T-helper 1 cell treated with Interleukin-12 subunit alpha and Interleukin-12 subunit beta and Interleukin-4 antibody, amounts not matched to agents 30 μg/mL and 1 μg/mL, for 36 hours (primary cell): ENCODE data around the gene NPNT.

Experiments
- H3K27ac Mint-ChIP-seq: one replicate; pipeline ENCODE4 v1.8.0; 2021; ENCODE audit warnings: mild to moderate bottlenecking, mixed read lengths
- H3K27me3 Mint-ChIP-seq: one replicate; pipeline ENCODE4 v1.8.0; 2021; ENCODE audit warnings: low read depth, mixed read lengths
- H3K36me3 Mint-ChIP-seq: one replicate; pipeline ENCODE4 v1.8.0; 2021; ENCODE audit warnings: low read depth, mixed read lengths
- H3K4me1 Mint-ChIP-seq: one replicate; pipeline ENCODE4 v1.8.0; 2021; ENCODE audit warnings: low read depth, mixed read lengths
- H3K4me3 Mint-ChIP-seq: one replicate; pipeline ENCODE4 v1.8.0; 2021; ENCODE audit warnings: mild to moderate bottlenecking, moderate library complexity, mixed read lengths
- H3K9me3 Mint-ChIP-seq: one replicate; pipeline ENCODE4 v1.8.0; 2021; ENCODE audit warnings: mixed read lengths

Gene NPNT

DNA sequence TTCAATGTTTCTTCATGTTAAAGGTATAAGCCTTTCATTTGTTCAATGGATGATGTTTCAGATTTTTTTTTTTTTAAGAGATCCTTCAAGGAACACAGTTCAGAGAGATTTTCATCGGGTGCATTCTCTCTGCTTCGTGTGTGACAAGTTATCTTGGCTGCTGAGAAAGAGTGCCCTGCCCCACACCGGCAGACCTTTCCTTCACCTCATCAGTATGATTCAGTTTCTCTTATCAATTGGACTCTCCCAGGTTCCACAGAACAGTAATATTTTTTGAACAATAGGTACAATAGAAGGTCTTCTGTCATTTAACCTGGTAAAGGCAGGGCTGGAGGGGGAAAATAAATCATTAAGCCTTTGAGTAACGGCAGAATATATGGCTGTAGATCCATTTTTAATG lies 75.8 kb downstream of the NPNT start:
- Mint-ChIP-seq H3K4me1 (no peaks in the 10 kb centered on the region), H3K4me3 (no peak overlapping the region), H3K36me3 (no peaks in the 10 kb centered on the region), H3K27me3 (no peaks in the 10 kb centered on the region), H3K9me3 (no peaks in the 10 kb centered on the region), H3K27ac (no peak overlapping the region)

DNA sequence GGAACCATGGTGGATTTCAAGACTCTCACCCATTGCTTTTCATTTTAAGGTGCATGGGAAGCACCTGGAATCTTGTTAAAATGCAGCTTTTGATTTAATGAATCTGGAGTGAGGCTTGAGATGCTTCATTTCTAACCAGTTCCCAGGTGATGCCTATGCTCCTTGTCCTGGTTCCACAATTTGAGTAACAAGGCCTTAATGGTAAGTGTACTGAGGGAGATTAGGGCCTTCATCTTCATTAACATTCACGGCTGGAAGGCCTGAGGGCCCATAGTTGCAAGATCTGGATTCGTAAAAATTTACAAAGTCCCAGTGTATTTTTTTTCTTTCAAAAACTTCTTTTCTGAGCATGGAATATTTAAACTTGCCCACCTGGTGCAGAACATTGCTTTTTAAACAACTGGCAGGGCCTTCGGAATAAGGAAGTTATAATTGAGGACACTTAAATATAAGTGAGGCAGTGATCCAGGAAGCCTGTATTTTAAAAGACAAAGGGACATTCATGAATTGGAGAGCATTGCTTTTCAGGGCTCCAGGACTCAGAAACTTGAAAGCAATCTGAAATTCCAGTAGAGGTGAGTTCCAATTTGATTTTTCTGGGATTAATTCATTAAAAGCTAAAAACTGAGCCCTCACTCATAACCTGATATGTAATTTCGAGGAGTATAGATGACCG lies 77.8 kb downstream of the NPNT start:
- Mint-ChIP-seq H3K9me3 (no peaks in the 10 kb centered on the region), H3K27me3 (no peaks in the 10 kb centered on the region), H3K4me3 (no peak overlapping the region), H3K36me3 (no peaks in the 10 kb centered on the region), H3K27ac (no peak overlapping the region), H3K4me1 (no peaks in the 10 kb centered on the region)

DNA sequence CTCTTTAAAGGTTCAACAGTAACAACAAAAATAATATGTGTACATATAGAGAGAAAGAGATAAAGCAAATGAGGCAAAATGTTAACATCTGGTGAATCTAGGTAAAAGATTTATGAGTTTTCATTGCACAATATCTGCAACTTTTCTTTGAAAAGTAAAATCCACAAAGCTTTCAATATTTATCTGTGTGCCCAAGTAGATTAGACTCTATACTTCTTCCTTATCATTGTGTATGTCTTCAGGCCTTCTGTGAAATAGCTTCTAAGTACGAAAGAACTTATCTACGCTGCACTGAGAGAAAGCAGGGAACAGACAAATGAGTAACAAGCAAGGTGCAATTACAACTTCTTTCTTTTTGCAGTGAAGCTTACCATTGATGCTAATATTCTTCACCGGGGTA lies 81.6 kb downstream of the NPNT start:
- no peaks in the 10 kb centered on the region for H3K27me3 Mint-ChIP-seq
- H3K4me3 Mint-ChIP-seq, result no peak overlapping the region
- H3K27ac Mint-ChIP-seq, result no peak overlapping the region
- H3K4me1 Mint-ChIP-seq, result no peaks in the 10 kb centered on the region
- H3K36me3 Mint-ChIP-seq, result no peaks in the 10 kb centered on the region
- no peaks in the 10 kb centered on the region for H3K9me3 Mint-ChIP-seq

DNA sequence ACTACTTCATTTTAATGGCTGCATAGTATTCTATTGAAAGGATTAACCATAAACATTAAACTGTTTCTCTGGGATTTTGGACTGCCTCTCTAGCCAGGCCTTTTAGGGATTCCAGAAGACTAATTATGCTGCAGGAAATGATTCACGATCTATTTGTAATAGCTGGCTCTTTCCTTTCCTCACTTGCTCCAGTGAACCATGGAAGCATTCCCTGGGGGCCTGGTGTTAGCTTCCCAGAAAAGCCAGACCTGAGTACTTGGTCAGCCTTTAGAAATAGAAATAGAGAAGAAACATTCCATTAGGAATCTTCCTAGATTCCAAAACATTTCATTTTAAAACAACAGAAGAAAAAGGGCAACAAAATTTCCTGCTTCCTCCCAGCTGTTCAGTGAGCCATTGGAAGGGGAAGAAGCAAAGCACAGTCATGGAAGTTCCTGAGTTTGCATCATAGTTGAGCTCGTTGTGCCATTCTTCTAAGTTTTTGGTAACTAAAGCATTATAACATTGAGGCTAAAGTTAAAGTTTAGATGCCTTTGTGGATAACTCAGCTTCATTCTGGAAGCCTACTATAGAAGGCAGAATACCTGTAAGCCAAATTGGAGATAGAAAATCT lies 83.5 kb downstream of the NPNT start:
- H3K36me3 Mint-ChIP-seq, result no peaks in the 10 kb centered on the region
- H3K27me3 Mint-ChIP-seq, result no peaks in the 10 kb centered on the region
- no peaks in the 10 kb centered on the region for H3K4me1 Mint-ChIP-seq

DNA sequence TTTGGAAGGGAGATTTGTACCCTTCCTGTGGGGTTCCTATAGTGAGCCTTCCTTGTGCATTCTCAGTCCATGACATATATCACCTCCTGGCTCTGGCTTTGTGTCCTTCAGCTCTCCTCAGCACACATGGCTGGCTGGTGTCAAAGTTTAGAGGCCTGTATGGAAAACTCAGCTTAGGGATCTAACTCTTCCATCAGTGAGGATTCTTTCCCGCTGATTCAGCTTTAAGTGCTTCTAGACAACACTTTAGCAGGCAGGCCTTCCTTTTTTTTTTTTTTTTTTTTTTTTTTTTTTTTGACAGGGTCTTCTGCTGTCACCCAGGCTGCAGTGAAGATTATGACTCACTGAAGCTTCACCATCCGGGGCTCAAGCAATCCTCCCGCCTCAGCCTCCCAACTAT lies 84.2 kb downstream of the NPNT start:
- Mint-ChIP-seq H3K4me1 (no peaks in the 10 kb centered on the region), H3K9me3 (no peaks in the 10 kb centered on the region), H3K27me3 (no peaks in the 10 kb centered on the region), H3K27ac (no peak overlapping the region), H3K4me3 (no peak overlapping the region), H3K36me3 (no peaks in the 10 kb centered on the region)

More for the DNA sequence above, 83.5 kb downstream of the NPNT start:
- H3K9me3 Mint-ChIP-seq, result no peaks in the 10 kb centered on the region
- no peak overlapping the region for H3K4me3 Mint-ChIP-seq
- no peak overlapping the region for H3K27ac Mint-ChIP-seq

DNA sequence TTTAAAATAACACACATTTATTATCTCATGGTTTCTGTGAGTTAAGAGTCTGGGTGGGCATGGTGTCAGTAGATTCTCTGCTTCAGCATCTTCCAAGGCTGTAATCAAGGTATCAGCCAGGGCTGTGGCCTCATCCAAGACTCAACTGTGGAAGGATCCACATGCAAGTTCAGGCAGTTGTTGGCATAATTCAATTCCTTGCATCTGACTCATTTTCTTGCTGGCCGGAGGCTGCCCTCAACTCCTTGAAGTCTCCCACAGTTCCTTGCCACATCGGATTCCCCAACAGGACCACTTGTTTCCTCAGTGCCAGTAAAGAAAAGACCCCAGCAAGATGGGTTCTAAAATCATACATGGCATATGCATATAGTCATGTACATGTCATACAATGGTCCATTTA lies 93.4 kb downstream of the NPNT start:
- no peaks in the 10 kb centered on the region for H3K4me1 Mint-ChIP-seq
- H3K27ac Mint-ChIP-seq, result no peak overlapping the region
- H3K9me3 Mint-ChIP-seq, result no peaks in the 10 kb centered on the region
- H3K27me3 Mint-ChIP-seq, result no peaks in the 10 kb centered on the region
- no peaks in the 10 kb centered on the region for H3K36me3 Mint-ChIP-seq
- no peak overlapping the region for H3K4me3 Mint-ChIP-seq

DNA sequence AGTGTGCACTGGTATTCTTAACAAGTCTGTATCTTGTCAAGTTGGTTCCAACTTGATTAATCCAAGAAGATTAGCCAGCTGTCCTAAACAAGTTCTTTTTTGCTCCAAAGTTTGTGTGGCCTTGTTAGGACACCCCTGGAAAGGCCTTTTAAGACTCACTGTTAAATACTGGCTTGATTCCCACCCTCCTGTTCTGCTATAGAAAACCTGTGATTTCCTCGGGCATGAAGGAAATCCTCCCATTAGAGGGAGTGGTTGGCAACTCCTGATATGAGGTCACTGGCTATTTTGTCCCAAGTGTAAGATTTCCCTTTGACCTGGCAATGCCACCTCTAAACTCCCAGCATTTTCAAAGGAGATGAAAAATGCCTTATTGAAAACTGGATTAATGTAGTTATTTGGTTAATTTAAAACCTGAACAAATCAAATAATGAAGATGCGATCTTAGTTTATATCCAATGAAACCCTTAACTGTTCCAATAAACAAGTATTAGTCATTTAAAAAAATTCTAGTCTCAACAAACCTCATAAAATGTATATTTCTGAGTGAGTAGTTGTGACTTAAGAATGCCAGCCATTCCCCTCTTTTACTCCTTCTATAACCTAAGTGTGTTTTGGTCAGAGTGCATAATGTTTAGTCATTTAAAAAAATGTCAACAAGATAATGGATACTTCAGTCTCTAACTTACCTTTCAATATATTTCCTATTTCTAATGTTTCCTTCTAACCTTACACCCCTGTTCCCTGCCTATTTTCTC lies 94.4 kb downstream of the NPNT start:
- Mint-ChIP-seq H3K4me1 (no peaks in the 10 kb centered on the region), H3K27me3 (no peaks in the 10 kb centered on the region), H3K4me3 (no peak overlapping the region), H3K36me3 (no peaks in the 10 kb centered on the region), H3K9me3 (no peaks in the 10 kb centered on the region), H3K27ac (no peak overlapping the region)

DNA sequence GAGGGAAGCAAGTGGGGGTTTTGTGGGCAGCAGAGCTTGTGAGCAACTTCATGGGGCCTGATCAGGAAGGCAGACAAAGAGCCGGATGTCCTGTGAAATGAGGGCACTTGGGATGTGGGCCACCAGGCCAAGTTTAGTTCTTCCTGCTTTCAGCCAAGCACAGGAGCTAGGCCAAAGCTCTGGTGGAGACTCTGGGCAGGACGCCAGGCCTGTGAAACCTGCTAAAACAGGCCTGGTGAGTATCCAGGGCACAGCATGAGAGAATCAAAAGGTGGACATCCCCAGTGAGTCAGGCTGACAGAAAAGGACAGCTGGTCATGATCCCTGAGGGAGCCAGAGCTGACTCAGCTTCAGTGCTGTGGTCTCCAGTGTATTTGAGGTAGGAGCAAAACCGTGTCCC lies 95.7 kb downstream of the NPNT start:
- H3K4me1 Mint-ChIP-seq, result no peaks in the 10 kb centered on the region
- H3K36me3 Mint-ChIP-seq, result no peaks in the 10 kb centered on the region
- no peak overlapping the region for H3K27ac Mint-ChIP-seq
- no peaks in the 10 kb centered on the region for H3K9me3 Mint-ChIP-seq
- no peaks in the 10 kb centered on the region for H3K27me3 Mint-ChIP-seq
- no peak overlapping the region for H3K4me3 Mint-ChIP-seq

DNA sequence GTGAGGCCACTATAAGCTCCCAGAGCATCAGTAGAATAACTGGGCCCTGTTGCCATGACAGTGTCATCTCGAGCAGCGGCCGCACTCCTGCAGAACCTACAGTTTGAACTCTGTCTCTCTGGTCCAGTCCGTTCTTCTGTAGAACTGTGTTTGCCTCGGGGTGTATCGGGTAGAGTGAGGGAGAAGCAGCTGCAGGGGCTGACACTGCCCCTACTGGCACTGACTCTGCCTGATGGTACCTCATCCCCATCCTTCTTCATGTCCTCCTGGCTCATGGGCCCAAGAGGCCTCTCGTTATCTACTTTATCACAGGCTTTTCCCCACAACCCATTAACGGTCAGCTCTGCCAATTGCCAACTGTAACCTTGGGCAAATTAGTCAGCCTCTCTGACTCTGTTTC lies 96.5 kb downstream of the NPNT start:
- H3K4me1 Mint-ChIP-seq, result no peaks in the 10 kb centered on the region

DNA sequence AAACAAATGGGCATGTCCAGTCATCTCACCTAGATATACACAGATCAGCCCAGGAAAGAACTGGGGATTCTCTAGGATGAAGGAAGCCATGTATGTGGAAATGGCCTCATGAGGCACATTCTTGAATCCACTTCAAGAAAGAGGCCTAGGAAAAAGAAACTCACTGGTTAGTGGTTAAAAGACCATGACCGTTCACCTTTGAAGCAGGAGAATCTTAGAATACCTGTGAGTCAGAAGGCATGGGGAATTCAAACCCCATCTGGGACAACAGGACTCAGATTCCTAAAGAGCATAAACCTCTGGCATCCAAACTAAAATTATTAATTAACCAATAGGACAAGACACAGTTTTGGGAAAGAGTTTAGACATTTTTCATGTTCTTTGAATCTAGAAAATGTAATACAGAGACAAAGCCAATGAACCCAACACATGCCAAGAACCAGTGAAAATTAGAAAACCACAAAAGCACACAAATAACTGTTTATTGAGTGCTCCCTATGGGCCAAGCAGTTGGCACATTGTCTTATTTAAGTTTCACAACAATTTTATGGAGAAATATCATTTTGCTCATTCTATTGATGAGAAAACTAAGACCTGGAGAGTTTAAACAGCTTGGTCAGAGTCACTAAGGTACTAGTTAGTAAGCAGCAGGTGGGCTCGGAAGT lies 97.5 kb downstream of the NPNT start:
- H3K36me3 Mint-ChIP-seq, result no peaks in the 10 kb centered on the region
- no peak overlapping the region for H3K4me3 Mint-ChIP-seq
- H3K27ac Mint-ChIP-seq, result no peak overlapping the region
- H3K4me1 Mint-ChIP-seq, result no peaks in the 10 kb centered on the region
- H3K9me3 Mint-ChIP-seq, result no peaks in the 10 kb centered on the region
- no peaks in the 10 kb centered on the region for H3K27me3 Mint-ChIP-seq

More for the DNA sequence above, 96.5 kb downstream of the NPNT start:
- Mint-ChIP-seq H3K4me3 (no peak overlapping the region), H3K27ac (no peak overlapping the region), H3K9me3 (no peaks in the 10 kb centered on the region), H3K36me3 (no peaks in the 10 kb centered on the region), H3K27me3 (no peaks in the 10 kb centered on the region)

DNA sequence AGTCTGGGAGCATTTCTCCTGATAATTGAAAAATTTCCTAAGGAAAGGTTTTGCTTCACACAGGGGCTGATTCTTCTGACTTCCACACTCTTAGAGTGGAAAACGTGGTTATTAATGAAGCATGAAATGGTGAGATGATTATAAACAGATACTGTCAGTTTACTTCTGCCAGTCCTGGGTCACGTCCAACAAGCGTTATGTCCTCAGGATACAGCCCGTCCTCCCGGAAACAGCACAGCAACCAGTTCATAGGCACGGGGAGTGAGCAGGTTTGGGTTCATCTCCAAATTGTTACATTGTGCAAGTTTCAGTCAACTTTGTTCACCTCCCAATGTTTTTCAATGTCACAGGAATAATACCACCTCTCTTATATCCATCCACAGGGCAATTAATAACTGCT lies 98.8 kb downstream of the NPNT start:
- H3K4me1 Mint-ChIP-seq, result no peaks in the 10 kb centered on the region
- H3K27ac Mint-ChIP-seq, result no peak overlapping the region
- H3K36me3 Mint-ChIP-seq, result no peaks in the 10 kb centered on the region
- H3K9me3 Mint-ChIP-seq, result no peaks in the 10 kb centered on the region
- H3K27me3 Mint-ChIP-seq, result no peaks in the 10 kb centered on the region
- no peak overlapping the region for H3K4me3 Mint-ChIP-seq

DNA sequence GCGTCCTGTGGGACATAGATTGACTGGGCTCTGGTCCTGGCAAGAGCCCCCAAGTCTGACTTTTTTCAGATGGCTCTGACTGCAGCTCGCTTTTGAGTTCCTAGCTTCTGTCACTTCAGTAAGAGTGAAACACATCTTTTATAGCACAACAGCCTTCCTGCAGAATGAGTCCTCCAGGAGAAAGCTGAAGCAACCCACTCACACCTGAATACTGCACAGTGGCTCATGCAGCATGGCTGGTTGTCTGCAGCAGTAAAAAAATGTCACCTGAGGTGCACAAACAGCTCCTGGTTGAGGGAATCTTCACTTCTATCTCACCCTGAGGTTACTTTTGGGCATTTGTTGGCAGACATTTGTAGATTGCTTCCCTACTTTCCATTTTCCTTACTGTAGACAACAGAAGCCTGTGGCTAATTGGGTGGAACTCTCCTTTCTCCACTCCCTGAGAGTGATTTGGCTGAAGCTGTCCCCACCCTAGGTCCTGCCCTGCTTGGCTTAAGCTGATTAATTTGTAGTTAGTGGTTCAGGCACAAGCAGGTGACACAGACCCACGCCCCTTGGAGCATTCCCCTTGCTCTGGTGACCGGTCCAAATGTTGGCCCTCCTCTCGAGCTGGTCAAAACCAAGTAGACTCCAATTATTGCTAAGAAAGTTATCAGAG lies 99.7 kb downstream of the NPNT start:
- Mint-ChIP-seq H3K4me1 (no peaks in the 10 kb centered on the region), H3K36me3 (no peaks in the 10 kb centered on the region), H3K4me3 (no peak overlapping the region), H3K27ac (no peak overlapping the region), H3K27me3 (no peaks in the 10 kb centered on the region), H3K9me3 (no peaks in the 10 kb centered on the region)

DNA sequence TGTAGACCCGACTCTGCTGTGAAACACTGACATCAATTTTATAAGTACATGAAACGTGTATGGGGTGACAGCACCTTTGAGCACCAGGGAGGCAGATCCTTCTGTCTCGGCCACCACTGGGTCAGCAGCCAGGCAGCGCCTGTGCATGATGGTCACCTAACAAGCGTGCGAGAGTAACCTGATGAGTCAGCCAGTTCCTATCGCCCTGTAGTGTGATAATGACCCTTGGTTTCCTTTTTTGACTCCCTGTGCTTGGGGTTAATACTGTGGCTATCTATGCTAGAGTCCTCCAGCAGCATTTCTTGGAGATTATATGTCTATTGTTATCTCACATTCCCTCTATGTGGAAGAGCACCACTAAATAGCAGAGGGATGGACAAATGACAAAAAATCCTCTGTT lies 101.6 kb downstream of the NPNT start:
- Mint-ChIP-seq H3K36me3 (no peaks in the 10 kb centered on the region), H3K27ac (no peak overlapping the region), H3K27me3 (no peaks in the 10 kb centered on the region), H3K4me3 (no peak overlapping the region), H3K4me1 (no peaks in the 10 kb centered on the region), H3K9me3 (no peaks in the 10 kb centered on the region)

DNA sequence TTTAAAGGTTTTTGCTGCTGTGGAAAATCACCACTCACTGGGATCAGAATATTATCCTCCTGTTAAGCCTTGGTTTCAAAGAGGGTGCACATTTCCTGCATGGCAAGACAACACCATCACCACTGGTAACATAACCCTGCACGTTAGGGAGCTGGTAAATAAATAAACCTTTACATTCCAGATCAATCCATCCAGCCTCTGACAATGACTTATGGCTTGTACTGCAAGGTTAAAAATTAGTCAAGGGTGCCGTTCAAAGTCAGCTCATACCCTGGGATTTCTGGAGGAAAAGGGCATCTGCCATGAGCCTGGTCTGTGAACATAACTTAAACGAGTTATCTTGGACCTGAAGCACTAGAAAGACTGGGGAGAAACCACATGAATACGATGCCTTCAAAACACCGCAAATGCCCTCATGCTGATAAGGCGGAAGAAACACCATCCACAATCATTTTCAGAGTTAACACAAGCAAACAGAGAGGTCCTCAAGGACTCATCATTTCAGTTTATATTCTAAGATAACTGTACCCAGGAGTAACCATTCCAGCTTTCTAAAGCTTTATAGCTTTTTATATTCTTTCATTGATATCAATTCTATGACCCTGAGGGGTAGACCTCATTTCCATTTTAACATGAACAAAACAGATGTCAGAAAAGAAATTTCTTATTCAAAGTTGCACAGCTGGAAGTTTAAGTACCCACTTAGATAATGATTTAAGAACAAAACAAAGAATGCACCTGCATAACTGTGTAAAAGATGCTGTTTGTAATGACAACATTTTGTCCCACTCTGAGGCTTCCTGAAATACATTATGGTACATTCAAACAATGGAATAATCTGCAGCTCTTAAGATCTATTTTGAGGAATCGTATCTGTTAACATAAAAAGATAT lies 103.1 kb downstream of the NPNT start:
- Mint-ChIP-seq H3K27ac (no peak overlapping the region), H3K4me1 (no peaks in the 10 kb centered on the region), H3K9me3 (no peaks in the 10 kb centered on the region), H3K4me3 (no peak overlapping the region), H3K27me3 (no peaks in the 10 kb centered on the region), H3K36me3 (no peaks in the 10 kb centered on the region)
